Stimulated activated naive CD8-positive, alpha-beta T cell treated with anti-CD3 and anti-CD28 coated beads, Interleukin-15, Interleukin-2, amounts not matched to agents 100 ng/mL and 50 ng/mL, for 24 hours (primary cell): Measurements from ENCODE around the gene COX4I1.

Experiments used
- H3K27ac Mint-ChIP-seq: one replicate; pipeline ENCODE4 v1.8.0; 2021; ENCODE audit warnings: mild to moderate bottlenecking, mixed read lengths
- H3K27me3 Mint-ChIP-seq: one replicate; pipeline ENCODE4 v1.8.0; 2021; ENCODE audit warnings: mixed read lengths
- H3K36me3 Mint-ChIP-seq: one replicate; pipeline ENCODE4 v1.8.0; 2021; ENCODE audit warnings: low read depth, mixed read lengths
- H3K4me1 Mint-ChIP-seq: one replicate; pipeline ENCODE4 v1.8.0; 2021; ENCODE audit warnings: low read depth, mixed read lengths
- H3K4me3 Mint-ChIP-seq: one replicate; pipeline ENCODE4 v1.8.0; 2021; ENCODE audit warnings: mild to moderate bottlenecking, mixed read lengths
- H3K9me3 Mint-ChIP-seq: one replicate; pipeline ENCODE4 v1.8.0; 2021; ENCODE audit warnings: mixed read lengths

The COX4I1 gene

DNA sequence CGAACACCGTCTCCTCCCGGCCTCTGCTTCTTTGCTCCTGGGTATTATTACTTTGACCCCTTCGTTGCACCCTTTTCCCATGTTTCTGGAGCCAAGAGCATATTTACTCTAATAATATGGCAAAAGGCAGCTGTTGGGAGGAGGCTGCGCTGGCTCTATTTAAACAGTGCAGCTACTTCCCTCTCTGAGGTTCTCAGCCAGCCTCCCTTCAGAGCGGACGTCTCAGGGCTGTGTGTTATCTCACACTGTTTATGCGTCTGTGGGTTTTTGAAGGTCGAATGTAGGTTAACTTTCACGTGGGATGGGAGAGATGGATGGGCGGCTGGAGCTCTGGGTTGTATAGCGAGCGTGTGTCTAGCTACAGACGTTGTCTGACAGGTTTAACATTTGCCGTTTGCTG is 45.3 kb downstream of the COX4I1 start:
- peaks cover 10% of the 10 kb centered on the region for H3K4me1 Mint-ChIP-seq
- no peaks in the 10 kb centered on the region for H3K9me3 Mint-ChIP-seq
- H3K27me3 Mint-ChIP-seq: peaks cover 14% of the 10 kb centered on the region
- no peak overlapping the region for H3K27ac Mint-ChIP-seq
- H3K36me3 Mint-ChIP-seq: no peaks in the 10 kb centered on the region
- H3K4me3 Mint-ChIP-seq: no peak overlapping the region

DNA sequence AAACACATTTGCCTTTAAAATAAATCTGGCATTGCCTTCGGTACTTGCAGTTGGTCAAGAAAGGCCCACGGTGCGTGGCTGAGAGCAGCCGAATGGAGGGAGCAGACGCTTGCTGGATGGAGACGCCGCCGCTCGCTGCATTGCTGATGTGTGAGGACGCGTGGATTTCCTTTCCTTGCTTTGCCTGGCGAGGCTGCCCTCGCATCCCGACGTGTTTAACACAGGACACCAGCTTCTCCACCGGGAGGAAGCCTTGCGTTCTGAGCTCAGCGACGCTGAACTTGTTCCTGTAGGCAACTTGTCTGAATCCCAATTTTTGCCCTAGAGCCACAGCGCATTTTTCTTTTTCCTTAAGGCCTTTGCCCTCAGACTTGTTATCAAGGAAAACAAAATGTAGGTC is 45.8 kb downstream of the COX4I1 start:
- no peak overlapping the region for H3K4me3 Mint-ChIP-seq
- H3K27ac Mint-ChIP-seq: no peak overlapping the region
- peaks cover 14% of the 10 kb centered on the region for H3K27me3 Mint-ChIP-seq
- no peaks in the 10 kb centered on the region for H3K9me3 Mint-ChIP-seq
- peaks cover 10% of the 10 kb centered on the region for H3K4me1 Mint-ChIP-seq
- no peaks in the 10 kb centered on the region for H3K36me3 Mint-ChIP-seq

GRCh38 chr16:85846461-85846860 is 47.0 kb downstream of the COX4I1 start:
- no peaks in the 10 kb centered on the region for H3K9me3 Mint-ChIP-seq
- peaks cover 15% of the 10 kb centered on the region for H3K27me3 Mint-ChIP-seq
- H3K4me1 Mint-ChIP-seq: peaks cover 10% of the 10 kb centered on the region
- no peak overlapping the region for H3K4me3 Mint-ChIP-seq
- H3K27ac Mint-ChIP-seq: no peak overlapping the region
- H3K36me3 Mint-ChIP-seq: no peaks in the 10 kb centered on the region

GRCh38 chr16:85847036-85847435 is 47.5 kb downstream of the COX4I1 start:
- Mint-ChIP-seq H3K4me1 (peaks cover 10% of the 10 kb centered on the region), H3K4me3 (no peak overlapping the region), H3K27me3 (peaks cover 15% of the 10 kb centered on the region), H3K9me3 (no peaks in the 10 kb centered on the region), H3K36me3 (no peaks in the 10 kb centered on the region), H3K27ac (no peak overlapping the region)

GRCh38 chr16:85847681-85848601 is 48.4 kb downstream of the COX4I1 start:
- Mint-ChIP-seq H3K27me3 (peaks cover 15% of the 10 kb centered on the region), H3K4me1 (peaks cover 10% of the 10 kb centered on the region), H3K4me3 (no peak overlapping the region), H3K36me3 (no peaks in the 10 kb centered on the region), H3K9me3 (no peaks in the 10 kb centered on the region), H3K27ac (no peak overlapping the region)

DNA sequence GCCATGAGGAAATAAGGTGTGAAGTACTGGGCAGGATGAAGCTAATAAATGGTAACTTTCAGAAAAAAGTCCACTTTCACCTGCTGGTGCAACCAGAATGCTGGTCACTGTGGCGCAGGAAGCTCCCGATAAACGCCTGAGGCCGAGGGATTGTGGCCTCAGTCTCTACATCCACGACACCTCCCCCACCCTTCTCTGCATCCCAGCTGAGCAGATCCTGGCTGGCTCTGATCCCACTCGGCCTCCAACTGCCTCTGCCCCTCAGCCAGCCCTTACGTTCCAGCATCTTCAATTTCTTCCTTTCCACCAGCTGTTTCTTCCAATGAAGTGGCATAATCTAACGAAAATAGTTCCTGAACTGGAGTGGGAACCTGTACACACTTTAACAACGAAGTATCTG is 49.5 kb downstream of the COX4I1 start:
- H3K36me3 Mint-ChIP-seq: no peaks in the 10 kb centered on the region
- H3K27ac Mint-ChIP-seq: no peak overlapping the region
- H3K9me3 Mint-ChIP-seq: no peaks in the 10 kb centered on the region
- H3K27me3 Mint-ChIP-seq: peaks cover 15% of the 10 kb centered on the region
- no peak overlapping the region for H3K4me3 Mint-ChIP-seq
- peaks cover 10% of the 10 kb centered on the region for H3K4me1 Mint-ChIP-seq

GRCh38 chr16:85849388-85849787 is 49.9 kb downstream of the COX4I1 start:
- H3K27me3 Mint-ChIP-seq: peaks cover 15% of the 10 kb centered on the region
- no peaks in the 10 kb centered on the region for H3K36me3 Mint-ChIP-seq
- no peaks in the 10 kb centered on the region for H3K9me3 Mint-ChIP-seq
- no peak overlapping the region for H3K4me3 Mint-ChIP-seq
- H3K27ac Mint-ChIP-seq: no peak overlapping the region
- H3K4me1 Mint-ChIP-seq: peaks cover 9% of the 10 kb centered on the region

- Mint-ChIP-seq H3K27ac (no peak overlapping the region), H3K4me3 (no peak overlapping the region), H3K27me3 (peaks cover 9% of the 10 kb centered on the region)
Measured at GRCh38 chr16:85850344-85850880, 50.9 kb downstream of the COX4I1 start.

GRCh38 chr16:85851034-85851785 is 51.7 kb downstream of the COX4I1 start:
- Mint-ChIP-seq H3K9me3 (no peaks in the 10 kb centered on the region), H3K4me1 (peaks cover 6% of the 10 kb centered on the region), H3K27ac (no peak overlapping the region), H3K4me3 (no peak overlapping the region), H3K36me3 (no peaks in the 10 kb centered on the region), H3K27me3 (peaks cover 11% of the 10 kb centered on the region)

More at GRCh38 chr16:85850344-85850880, 50.9 kb downstream of the COX4I1 start:
- H3K36me3 Mint-ChIP-seq: no peaks in the 10 kb centered on the region
- H3K4me1 Mint-ChIP-seq: no peaks in the 10 kb centered on the region
- H3K9me3 Mint-ChIP-seq: no peaks in the 10 kb centered on the region

GRCh38 chr16:85853547-85854545 is 54.4 kb downstream of the COX4I1 start:
- Mint-ChIP-seq H3K9me3 (no peaks in the 10 kb centered on the region), H3K27ac (no peak overlapping the region)

GRCh38 chr16:85854935-85855334 is 55.4 kb downstream of the COX4I1 start:
- no peak overlapping the region for H3K4me3 Mint-ChIP-seq
- no peak overlapping the region for H3K27ac Mint-ChIP-seq
- H3K4me1 Mint-ChIP-seq: peaks cover 28% of the 10 kb centered on the region
- peaks cover 6% of the 10 kb centered on the region for H3K27me3 Mint-ChIP-seq
- H3K36me3 Mint-ChIP-seq: no peaks in the 10 kb centered on the region
- H3K9me3 Mint-ChIP-seq: no peaks in the 10 kb centered on the region

More at GRCh38 chr16:85853547-85854545, 54.4 kb downstream of the COX4I1 start:
- Mint-ChIP-seq H3K4me3 (no peak overlapping the region), H3K27me3 (peaks cover 6% of the 10 kb centered on the region), H3K4me1 (peaks cover 21% of the 10 kb centered on the region), H3K36me3 (no peaks in the 10 kb centered on the region)

GRCh38 chr16:85856079-85856478 is 56.6 kb downstream of the COX4I1 start:
- Mint-ChIP-seq H3K4me1 (peaks cover 38% of the 10 kb centered on the region), H3K4me3 (no peak overlapping the region), H3K36me3 (no peaks in the 10 kb centered on the region), H3K9me3 (no peaks in the 10 kb centered on the region), H3K27me3 (peaks cover 3% of the 10 kb centered on the region), H3K27ac (no peak overlapping the region)

GRCh38 chr16:85856585-85856984 is 57.1 kb downstream of the COX4I1 start:
- H3K4me3 Mint-ChIP-seq: no peak overlapping the region
- peaks cover 39% of the 10 kb centered on the region for H3K4me1 Mint-ChIP-seq
- H3K36me3 Mint-ChIP-seq: no peaks in the 10 kb centered on the region
- no peak overlapping the region for H3K27ac Mint-ChIP-seq
- H3K9me3 Mint-ChIP-seq: no peaks in the 10 kb centered on the region
- peaks cover 3% of the 10 kb centered on the region for H3K27me3 Mint-ChIP-seq
